NOMO-1 treated with dmso at 0.1 percent for 144 hours (cell line): ENCODE measurements around the gene PLPPR2.
"Not testable (repeated sequence)": the region's sequence is repeated elsewhere in the genome, so short reads cannot be mapped to it uniquely, and the experiment has no call there.

Experiments used
- DNase-seq: peaks from one replicate; lab custom pipeline; 2025; ENCODE audit not compliant: unreplicated experiment; lab: John Stamatoyannopoulos, UW

PLPPR2 gene

DNA sequence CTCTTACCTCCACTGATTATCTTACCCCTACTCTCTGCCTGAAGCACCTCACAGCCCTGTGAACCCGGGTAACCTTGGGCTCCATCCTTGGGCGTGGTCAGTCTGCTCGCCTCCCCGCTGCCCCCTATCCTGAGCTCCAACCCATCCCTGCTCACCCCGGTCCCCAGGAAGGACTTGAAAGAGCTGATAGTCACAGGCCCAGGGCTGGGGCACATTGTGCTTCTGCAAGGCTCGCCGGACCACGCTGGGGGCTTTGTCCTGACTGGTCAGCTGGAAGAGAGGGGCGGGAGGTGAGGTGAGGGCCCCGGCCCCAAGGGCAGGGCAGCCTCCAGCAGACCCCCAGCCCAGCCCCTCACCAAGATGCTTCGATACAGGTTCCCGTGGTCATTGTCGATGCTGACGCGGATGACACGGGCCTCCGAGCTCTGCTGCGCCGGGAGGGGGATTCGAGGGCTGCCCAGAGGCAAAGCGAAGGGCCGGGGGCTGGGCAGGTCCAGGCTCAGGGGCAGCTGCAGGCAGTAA, 41.9 kb downstream of the PLPPR2 start:
- no peak for DNase-seq

DNA sequence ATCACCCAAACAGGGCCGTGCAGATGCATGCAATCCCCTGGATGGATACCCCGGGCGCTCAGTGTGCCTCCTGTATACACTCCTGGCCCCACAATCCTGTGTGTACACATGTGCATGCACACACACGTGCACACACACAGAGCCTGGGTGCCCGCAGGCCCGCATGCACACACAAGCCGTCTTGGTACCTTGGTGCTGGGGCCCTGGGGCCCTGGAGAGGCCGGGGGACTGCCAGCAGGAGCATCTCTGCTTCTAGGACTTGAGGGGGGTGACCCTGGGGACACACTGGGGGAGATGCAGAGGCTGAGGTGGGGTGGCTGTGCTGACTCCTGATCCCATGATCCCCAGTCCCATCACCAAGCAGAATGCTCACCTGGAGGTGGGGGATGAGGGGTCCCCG, 44.4 kb downstream of the PLPPR2 start:
- no peak for DNase-seq

DNA sequence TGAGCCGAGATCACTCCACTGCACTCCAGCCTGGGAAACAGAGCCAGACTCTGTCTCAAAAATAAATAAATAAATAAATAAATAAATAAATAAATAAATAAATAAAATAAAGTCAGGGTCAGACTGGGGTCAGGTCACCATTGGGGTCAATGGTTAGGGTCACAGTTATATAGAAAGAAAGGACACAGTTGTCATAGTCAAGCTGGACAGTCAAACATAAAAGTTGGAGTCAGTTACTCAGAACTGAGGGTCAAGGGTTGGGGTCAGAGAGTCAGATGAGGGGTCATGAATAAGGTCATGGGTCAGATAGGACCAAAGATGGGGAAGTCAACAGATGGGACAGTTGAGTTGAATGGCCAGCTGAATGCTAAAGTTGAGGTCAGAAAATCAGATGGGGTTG, 45.6 kb downstream of the PLPPR2 start:
- DNase-seq, result no peak

DNA sequence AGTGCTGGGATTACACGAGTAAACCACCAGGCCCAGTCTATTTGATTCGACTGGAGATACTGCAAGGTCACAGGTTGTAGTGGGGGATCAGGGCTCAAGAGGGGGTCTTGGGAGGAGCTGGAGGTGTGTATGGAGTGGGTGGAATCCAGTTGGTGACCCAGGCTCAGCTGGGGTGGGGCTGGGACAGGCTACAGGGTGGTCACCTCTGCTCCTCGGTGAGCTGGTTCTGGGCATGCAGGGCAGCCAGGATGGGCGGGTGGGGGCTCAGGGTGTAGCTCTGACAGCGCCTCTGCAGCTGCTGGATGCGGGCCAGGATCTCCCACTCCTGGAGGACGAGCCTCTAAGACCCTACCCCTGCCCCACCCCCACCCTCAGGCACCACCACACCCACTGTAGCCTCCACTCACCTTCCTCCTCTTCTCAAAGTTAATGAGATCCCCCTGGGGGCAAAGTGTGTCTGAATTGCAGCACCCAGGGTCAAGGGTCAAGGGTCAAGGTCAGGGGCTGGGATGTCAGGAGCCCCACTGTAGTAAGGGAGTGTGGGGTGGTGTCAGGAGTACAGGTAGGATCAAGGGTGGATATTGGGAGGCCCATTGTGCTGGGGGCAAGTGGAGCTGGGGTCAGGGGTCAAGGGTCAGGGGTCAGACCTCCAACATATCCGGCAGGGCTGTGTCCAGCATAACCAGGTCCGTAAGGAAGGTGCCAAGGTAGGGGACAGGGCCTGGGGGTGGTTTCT, 46.7 kb downstream of the PLPPR2 start:
- DNase-seq, result no peak

DNA sequence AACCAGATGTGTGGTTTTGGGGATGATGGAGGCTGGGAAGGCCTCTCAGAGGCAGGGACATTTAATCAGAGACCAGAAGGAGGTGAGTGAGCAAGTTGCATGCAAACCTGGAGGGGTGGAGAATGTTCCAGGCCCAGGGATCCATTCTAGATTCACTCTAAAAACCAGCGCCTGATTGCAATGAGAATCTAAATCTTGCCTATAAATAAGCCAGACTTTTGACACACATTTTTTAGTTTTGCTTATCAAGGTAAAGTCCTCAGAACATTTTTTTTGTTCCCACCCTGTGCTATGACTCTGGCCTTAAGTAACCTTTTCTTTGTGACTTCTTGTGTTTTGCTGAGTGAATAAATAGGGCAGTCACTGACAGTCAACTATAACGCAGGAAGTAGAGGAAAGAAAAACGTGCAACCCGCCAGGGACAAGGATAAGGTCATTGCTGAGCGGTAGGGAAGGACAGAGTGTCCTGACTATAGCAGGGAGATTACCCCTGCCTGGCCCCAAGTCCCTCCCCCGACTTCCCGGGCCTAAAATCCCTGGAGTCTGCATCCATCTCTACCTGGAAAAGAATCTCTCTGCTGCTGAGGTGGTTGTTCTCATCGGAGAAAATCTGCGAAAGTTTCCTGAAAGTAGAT, 49.5 kb downstream of the PLPPR2 start:
- DNase-seq, result no peak

DNA sequence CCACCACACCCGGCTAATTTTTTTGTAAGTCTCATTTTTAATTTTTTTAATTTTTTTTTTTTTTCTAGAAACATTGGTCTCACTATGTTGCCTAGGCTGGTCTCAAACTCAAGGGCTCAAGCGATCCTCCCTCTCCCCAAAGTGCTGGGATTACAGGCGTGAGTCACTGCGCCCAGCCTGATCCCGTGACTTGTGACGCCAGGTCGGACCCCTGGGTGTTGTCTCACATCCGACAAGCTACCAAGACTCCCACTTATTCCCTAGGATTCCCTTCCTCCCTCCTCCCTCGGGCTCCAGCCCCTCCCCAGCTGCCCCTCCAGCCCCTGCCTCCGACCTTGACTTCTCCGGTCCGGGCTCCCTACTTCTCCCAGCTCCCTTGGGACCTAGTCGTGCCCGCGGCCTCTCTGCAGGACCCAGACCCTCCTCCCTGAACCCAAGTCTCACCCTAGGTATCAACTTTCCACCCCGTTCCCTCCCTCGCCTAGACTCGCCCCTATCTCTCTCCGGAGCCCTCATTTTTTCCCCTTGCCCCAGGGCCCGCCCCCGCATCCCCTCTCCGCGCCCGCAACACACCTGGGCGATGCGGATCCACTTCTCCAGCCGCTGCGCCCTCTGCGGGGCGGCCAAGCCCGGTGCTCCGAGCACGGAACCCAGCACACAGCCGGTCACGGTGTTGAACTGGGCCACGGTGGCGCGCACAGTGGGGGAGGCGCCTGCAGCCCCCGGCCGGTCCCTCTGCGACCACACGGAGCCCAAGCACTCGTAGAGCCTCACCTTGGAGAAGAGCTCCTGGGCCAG, 50.8 kb downstream of the PLPPR2 start:
- DNase-seq, result no peak

DNA sequence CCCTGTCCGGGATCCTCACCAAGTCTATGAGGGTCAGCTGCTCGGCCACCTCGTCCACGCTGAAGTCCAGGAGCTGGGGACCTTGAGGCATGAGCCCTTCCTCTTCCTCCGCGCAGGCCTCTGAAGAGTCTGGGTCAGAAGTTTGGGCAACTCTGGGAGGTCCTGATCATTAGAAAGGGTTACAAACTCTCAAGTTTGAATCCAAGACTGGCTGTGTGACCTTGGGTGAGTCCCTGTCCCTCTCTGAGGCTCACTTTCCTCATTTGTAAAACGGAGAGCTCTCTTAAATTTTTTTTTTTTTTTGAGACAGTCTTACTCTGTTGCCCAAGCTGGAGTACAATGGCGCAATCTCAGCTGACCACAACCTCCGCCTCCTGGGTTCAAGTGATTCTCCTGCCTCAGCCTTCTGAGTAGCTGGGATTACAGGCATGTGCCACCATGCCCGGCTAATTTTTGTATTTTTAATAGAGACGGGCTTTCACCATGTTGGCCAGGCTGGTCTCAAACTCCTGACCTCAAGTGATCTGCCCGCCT, 51.5 kb downstream of the PLPPR2 start:
- DNase-seq, result not testable (repeated sequence)

DNA sequence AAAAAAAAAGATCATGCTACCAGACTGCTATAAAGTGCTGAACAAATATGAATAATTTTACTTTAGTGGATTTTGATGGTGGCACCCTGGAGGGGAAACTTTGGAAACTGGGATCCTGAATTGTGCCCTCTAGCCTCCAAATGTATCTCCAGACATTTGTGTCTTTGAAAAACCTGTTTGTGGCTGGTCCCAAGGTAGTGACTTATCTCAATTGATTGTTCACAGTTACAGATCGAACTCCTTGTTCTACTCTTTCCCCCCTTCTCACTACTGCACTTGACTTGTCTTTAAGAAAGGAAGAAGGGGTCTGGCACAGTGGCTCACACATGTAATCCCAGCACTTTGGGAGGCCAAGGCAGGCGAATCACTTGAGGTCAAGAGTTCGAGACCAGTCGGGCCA, 53.4 kb downstream of the PLPPR2 start:
- DNase-seq, result no peak

DNA sequence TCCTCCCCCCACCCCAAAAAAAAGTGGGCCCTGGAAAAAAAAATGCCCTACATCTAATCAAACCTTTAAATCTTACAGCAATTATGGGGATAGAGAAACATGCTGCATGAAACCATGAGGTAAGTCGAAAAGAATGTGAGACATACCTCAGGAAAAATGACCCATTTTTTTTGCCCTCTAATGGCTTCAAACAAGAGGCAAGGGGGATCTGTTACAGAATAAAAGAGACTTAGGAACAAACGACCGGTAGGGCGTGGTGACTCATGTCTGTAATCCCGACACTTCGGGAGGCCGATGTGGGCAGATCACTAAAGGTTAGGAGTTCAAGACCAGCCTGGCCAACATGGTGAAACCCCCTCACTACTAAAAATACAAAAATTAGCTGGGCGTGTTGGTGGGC, 55.5 kb downstream of the PLPPR2 start:
- DNase-seq, result no peak

DNA sequence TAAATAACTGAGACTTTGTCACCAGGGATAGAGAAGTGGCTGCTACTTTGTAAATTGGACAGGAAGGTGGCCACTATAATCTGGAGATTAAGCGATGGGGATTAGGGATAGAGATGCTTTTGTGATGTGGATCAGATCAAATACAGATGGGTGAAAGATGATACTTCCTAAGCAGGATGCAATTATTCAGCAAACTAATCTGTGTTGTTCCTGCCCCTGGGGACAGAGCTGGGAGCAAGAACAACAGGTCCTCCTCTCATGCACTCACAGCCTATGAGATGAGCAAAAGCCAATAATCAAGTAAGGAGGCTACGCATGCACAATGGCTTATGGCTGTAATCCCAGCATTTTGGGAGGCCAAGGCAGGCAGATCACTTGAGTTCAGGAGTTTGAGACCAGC, 59.3 kb downstream of the PLPPR2 start:
- DNase-seq, result no peak
